T-helper 1 cell treated with Interleukin-12 subunit alpha and Interleukin-12 subunit beta and Interleukin-4 antibody, amounts not matched to agents 30 μg/mL and 1 μg/mL, for 36 hours (primary cell): Measurements from ENCODE around the gene GRM7.

Experiments
- H3K27ac Mint-ChIP-seq: one replicate; pipeline ENCODE4 v1.8.0; 2021; ENCODE audit warnings: mild to moderate bottlenecking, mixed read lengths
- H3K27me3 Mint-ChIP-seq: one replicate; pipeline ENCODE4 v1.8.0; 2021; ENCODE audit warnings: low read depth, mixed read lengths
- H3K36me3 Mint-ChIP-seq: one replicate; pipeline ENCODE4 v1.8.0; 2021; ENCODE audit warnings: low read depth, mixed read lengths
- H3K4me1 Mint-ChIP-seq: one replicate; pipeline ENCODE4 v1.8.0; 2021; ENCODE audit warnings: low read depth, mixed read lengths
- H3K4me3 Mint-ChIP-seq: one replicate; pipeline ENCODE4 v1.8.0; 2021; ENCODE audit warnings: mild to moderate bottlenecking, moderate library complexity, mixed read lengths
- H3K9me3 Mint-ChIP-seq: one replicate; pipeline ENCODE4 v1.8.0; 2021; ENCODE audit warnings: mixed read lengths

GRM7 gene

GRCh38 chr3:7264196-7264526 is 403.2 kb downstream of the GRM7 start:
- no peak overlapping the region for H3K4me3 Mint-ChIP-seq
- no peaks in the 10 kb centered on the region for H3K9me3 Mint-ChIP-seq
- H3K4me1 Mint-ChIP-seq, result no peaks in the 10 kb centered on the region
- no peak overlapping the region for H3K27ac Mint-ChIP-seq
- no peaks in the 10 kb centered on the region for H3K36me3 Mint-ChIP-seq
- no peaks in the 10 kb centered on the region for H3K27me3 Mint-ChIP-seq

GRCh38 chr3:7265736-7266135 is 404.8 kb downstream of the GRM7 start:
- no peak overlapping the region for H3K27ac Mint-ChIP-seq
- no peak overlapping the region for H3K4me3 Mint-ChIP-seq
- no peaks in the 10 kb centered on the region for H3K4me1 Mint-ChIP-seq
- no peaks in the 10 kb centered on the region for H3K27me3 Mint-ChIP-seq
- no peaks in the 10 kb centered on the region for H3K36me3 Mint-ChIP-seq
- H3K9me3 Mint-ChIP-seq, result no peaks in the 10 kb centered on the region

DNA sequence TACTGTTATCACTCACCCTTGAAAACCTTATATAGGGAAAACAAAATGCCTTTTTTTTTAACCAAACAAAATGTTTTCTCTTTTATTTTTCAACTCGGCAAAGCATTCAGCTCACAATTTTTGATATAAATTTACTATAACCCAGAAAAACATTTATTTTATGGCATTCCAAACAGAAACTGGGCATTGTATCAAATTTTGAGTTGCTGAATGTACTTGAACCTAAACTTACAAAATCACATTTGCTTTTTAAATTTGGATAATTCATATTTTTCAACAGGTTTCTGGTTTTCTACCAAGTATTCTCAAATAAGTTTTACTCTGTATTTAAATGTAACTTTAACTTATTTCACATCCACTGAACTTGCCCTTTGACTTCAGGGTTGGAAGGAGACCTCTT is 405.6 kb downstream of the GRM7 start:
- H3K4me3 Mint-ChIP-seq, result no peak overlapping the region
- no peaks in the 10 kb centered on the region for H3K27me3 Mint-ChIP-seq
- no peaks in the 10 kb centered on the region for H3K4me1 Mint-ChIP-seq
- no peak overlapping the region for H3K27ac Mint-ChIP-seq
- no peaks in the 10 kb centered on the region for H3K36me3 Mint-ChIP-seq
- no peaks in the 10 kb centered on the region for H3K9me3 Mint-ChIP-seq

- Mint-ChIP-seq H3K36me3 (no peaks in the 10 kb centered on the region), H3K4me3 (no peak overlapping the region), H3K27me3 (no peaks in the 10 kb centered on the region), H3K4me1 (no peaks in the 10 kb centered on the region), H3K9me3 (no peaks in the 10 kb centered on the region), H3K27ac (no peak overlapping the region)
These were observed 409.8 kb downstream of the GRM7 start for GRCh38 chr3:7270731-7271130.

- Mint-ChIP-seq H3K36me3 (no peaks in the 10 kb centered on the region), H3K4me3 (no peak overlapping the region), H3K27me3 (no peaks in the 10 kb centered on the region), H3K27ac (no peak overlapping the region), H3K9me3 (no peaks in the 10 kb centered on the region), H3K4me1 (no peaks in the 10 kb centered on the region)
These were observed 410.7 kb downstream of the GRM7 start for GRCh38 chr3:7271631-7272030.

GRCh38 chr3:7272203-7272602 is 411.3 kb downstream of the GRM7 start:
- Mint-ChIP-seq H3K4me3 (no peak overlapping the region), H3K27ac (no peak overlapping the region)

GRCh38 chr3:7275396-7275795 is 414.5 kb downstream of the GRM7 start:
- Mint-ChIP-seq H3K27ac (no peak overlapping the region), H3K4me3 (no peak overlapping the region), H3K4me1 (no peaks in the 10 kb centered on the region), H3K36me3 (no peaks in the 10 kb centered on the region), H3K9me3 (no peaks in the 10 kb centered on the region), H3K27me3 (no peaks in the 10 kb centered on the region)

More at GRCh38 chr3:7272203-7272602, 411.3 kb downstream of the GRM7 start:
- no peaks in the 10 kb centered on the region for H3K27me3 Mint-ChIP-seq
- no peaks in the 10 kb centered on the region for H3K4me1 Mint-ChIP-seq
- no peaks in the 10 kb centered on the region for H3K36me3 Mint-ChIP-seq
- no peaks in the 10 kb centered on the region for H3K9me3 Mint-ChIP-seq

DNA sequence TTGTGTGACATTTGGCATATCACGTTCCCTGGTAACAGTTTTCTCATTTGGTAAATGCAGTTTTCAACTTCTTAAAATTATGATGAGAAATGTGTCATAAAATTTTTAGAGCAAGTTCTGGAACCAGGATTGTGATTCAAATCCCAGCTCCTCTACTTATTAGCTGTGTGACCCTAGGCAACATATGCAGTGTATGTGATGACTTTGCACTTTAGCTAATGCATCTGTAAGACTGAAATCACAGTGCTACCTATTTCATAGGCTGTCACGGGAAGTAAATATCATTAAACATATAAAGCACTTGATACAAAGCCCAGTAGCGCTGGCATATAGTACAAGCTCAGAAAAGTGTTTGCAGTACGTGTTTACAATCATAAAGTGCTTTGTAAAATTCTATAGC is 419.4 kb downstream of the GRM7 start:
- H3K27ac Mint-ChIP-seq, result no peak overlapping the region
- H3K36me3 Mint-ChIP-seq, result no peaks in the 10 kb centered on the region
- H3K4me3 Mint-ChIP-seq, result no peak overlapping the region
- no peaks in the 10 kb centered on the region for H3K9me3 Mint-ChIP-seq
- no peaks in the 10 kb centered on the region for H3K4me1 Mint-ChIP-seq
- no peaks in the 10 kb centered on the region for H3K27me3 Mint-ChIP-seq

DNA sequence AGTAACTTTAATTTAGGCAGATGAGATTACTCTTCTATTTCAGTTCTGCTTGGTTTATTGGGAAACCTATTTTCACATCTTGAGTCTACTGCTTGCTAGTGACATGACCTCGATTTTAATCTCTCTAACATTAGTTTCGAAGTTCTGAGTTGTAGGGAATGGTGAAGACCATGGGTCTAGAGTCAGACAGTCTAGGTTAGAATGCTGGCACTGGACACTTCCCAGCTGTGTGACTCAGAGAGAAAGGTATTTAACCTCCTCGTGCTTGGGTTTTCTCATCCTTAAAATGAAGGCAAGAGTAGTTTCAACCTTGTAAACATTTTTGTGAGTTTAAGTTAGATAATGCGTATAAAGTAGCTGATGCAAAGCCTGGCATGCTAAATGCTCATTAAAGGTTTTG is 422.1 kb downstream of the GRM7 start:
- Mint-ChIP-seq H3K36me3 (no peaks in the 10 kb centered on the region), H3K4me3 (no peak overlapping the region), H3K27ac (no peak overlapping the region), H3K9me3 (no peaks in the 10 kb centered on the region), H3K27me3 (no peaks in the 10 kb centered on the region), H3K4me1 (no peaks in the 10 kb centered on the region)

GRCh38 chr3:7285505-7285904 is 424.6 kb downstream of the GRM7 start:
- H3K9me3 Mint-ChIP-seq, result no peaks in the 10 kb centered on the region
- no peaks in the 10 kb centered on the region for H3K27me3 Mint-ChIP-seq
- H3K27ac Mint-ChIP-seq, result no peak overlapping the region
- H3K4me1 Mint-ChIP-seq, result no peaks in the 10 kb centered on the region
- no peaks in the 10 kb centered on the region for H3K36me3 Mint-ChIP-seq
- H3K4me3 Mint-ChIP-seq, result no peak overlapping the region

GRCh38 chr3:7288133-7288532 is 427.2 kb downstream of the GRM7 start:
- H3K36me3 Mint-ChIP-seq, result no peaks in the 10 kb centered on the region

GRCh38 chr3:7289121-7289520 is 428.2 kb downstream of the GRM7 start:
- Mint-ChIP-seq H3K36me3 (no peaks in the 10 kb centered on the region), H3K9me3 (no peaks in the 10 kb centered on the region), H3K4me3 (no peak overlapping the region), H3K27me3 (no peaks in the 10 kb centered on the region), H3K27ac (no peak overlapping the region), H3K4me1 (no peaks in the 10 kb centered on the region)

More at GRCh38 chr3:7288133-7288532, 427.2 kb downstream of the GRM7 start:
- H3K4me3 Mint-ChIP-seq, result no peak overlapping the region
- no peaks in the 10 kb centered on the region for H3K27me3 Mint-ChIP-seq
- no peaks in the 10 kb centered on the region for H3K4me1 Mint-ChIP-seq
- H3K27ac Mint-ChIP-seq, result no peak overlapping the region
- H3K9me3 Mint-ChIP-seq, result no peaks in the 10 kb centered on the region

GRCh38 chr3:7290077-7290825 is 429.3 kb downstream of the GRM7 start:
- Mint-ChIP-seq H3K27ac (no peak overlapping the region), H3K9me3 (no peaks in the 10 kb centered on the region), H3K27me3 (no peaks in the 10 kb centered on the region), H3K36me3 (no peaks in the 10 kb centered on the region), H3K4me1 (no peaks in the 10 kb centered on the region), H3K4me3 (no peak overlapping the region)

DNA sequence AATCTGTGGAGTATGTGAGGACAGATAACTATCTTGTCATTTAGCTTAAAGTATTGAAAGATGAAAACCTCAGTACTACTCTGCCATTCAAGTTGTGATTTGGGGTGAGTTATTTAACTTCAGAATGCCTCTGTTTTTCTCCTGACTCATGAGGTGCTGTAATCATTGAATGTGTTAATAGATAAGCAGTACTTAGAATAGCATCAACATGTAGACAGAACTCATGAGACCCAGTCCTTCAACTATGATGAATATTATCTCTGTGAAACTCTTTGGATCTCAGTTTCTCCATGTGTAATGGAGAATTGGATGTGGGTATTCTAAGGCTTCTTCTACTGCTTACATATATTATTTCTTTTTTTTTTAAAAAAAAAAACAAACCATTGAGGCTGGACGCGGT is 431.4 kb downstream of the GRM7 start:
- H3K27ac Mint-ChIP-seq, result no peak overlapping the region
- H3K4me3 Mint-ChIP-seq, result no peak overlapping the region
- no peaks in the 10 kb centered on the region for H3K36me3 Mint-ChIP-seq
- H3K9me3 Mint-ChIP-seq, result no peaks in the 10 kb centered on the region
- no peaks in the 10 kb centered on the region for H3K27me3 Mint-ChIP-seq
- no peaks in the 10 kb centered on the region for H3K4me1 Mint-ChIP-seq

GRCh38 chr3:7293286-7293685 is 432.4 kb downstream of the GRM7 start:
- Mint-ChIP-seq H3K27ac (no peak overlapping the region), H3K4me3 (no peak overlapping the region), H3K36me3 (no peaks in the 10 kb centered on the region), H3K4me1 (no peaks in the 10 kb centered on the region), H3K9me3 (no peaks in the 10 kb centered on the region), H3K27me3 (no peaks in the 10 kb centered on the region)

DNA sequence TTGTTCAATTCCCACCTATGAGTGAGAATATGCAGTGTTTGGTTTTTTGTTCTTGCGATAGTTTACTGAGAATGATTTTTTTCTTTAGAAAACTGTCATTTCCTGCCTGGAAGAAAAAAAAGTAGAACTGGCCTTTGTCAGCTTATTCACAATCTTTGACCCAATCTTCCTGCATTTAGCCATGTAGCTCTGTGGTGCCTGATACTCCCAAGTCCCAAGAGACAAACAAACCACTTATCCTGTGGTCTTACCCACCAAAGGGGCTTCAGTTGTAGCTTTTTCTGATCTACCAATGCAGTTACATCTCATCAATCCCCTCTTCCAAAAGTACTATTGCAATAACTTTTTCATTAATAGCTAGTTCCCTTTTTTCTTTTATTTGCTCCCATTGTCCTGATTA is 444.6 kb downstream of the GRM7 start:
- Mint-ChIP-seq H3K4me1 (no peaks in the 10 kb centered on the region), H3K27me3 (no peaks in the 10 kb centered on the region), H3K4me3 (no peak overlapping the region), H3K36me3 (no peaks in the 10 kb centered on the region), H3K27ac (no peak overlapping the region), H3K9me3 (peaks cover 10% of the 10 kb centered on the region)
